NOMO-1 (cell line): ENCODE results near the gene NUDT19.
A peak's percentile ranks its signal among the peaks of the same experiment; 100 is the strongest.
"Not testable (repeated sequence)": the region's sequence is repeated elsewhere in the genome, so short reads cannot be mapped to it uniquely, and the experiment has no call there.

ENCODE experiments used
- DNase-seq, 2 experiments: peaks; one replicate each; lab custom pipeline; 2025; ENCODE audit not compliant: unreplicated experiment in 2 of 2; lab: John Stamatoyannopoulos, UW

NUDT19 gene

GRCh38 chr19:32674931-32675719 lies 16.5 kb upstream of the NUDT19 start, which contains the start of gene ANKRD27:
TSS of gene ANKRD27 (minus strand) at chr19:32675180. CDS start at chr19:32659015, 16,165 bp downstream.
- peak; percentile 96 to 99 for DNase-seq

DNA sequence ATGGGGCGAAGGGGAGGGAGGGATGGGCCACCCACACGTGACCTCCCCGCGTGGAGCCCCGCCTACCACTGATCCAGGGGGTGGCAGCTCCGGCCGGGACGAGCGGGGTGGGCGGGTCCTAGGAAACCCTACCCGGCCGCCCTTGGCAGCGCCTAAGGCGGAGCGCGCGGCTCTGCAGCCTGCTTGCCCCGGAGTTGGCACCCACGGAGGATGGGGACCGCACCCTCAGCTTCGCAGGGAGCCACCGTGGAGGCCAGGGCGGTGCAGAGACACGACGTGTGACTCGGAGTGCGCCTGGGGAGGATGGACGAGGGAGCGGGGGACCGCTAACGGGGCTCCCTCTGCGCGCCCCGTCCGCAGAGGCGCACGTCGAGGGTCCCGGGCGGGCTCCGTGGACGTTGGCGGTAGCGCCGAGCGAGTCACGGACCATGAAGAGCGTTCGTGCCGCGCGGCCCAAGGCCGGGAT lies 15.9 kb upstream of the NUDT19 start, which contains the start of gene RGS9BP:
RGS9BP (plus strand) TSS at position 129 of the 466 bp plus-strand sequence. CDS start 416 bp downstream, outside the sequence.
- DNase-seq = peak; percentile 39 to 58

- no peak for DNase-seq
Measured at GRCh38 chr19:32676186-32676894, 15.3 kb upstream of the NUDT19 start.

GRCh38 chr19:32676895-32677359 lies 14.7 kb upstream of the NUDT19 start:
- no peak for DNase-seq

GRCh38 chr19:32677657-32678056 lies 14.0 kb upstream of the NUDT19 start:
- DNase-seq = no peak

- no peak for DNase-seq
Measured at GRCh38 chr19:32680986-32681385, 10.6 kb upstream of the NUDT19 start.

GRCh38 chr19:32682317-32682716 lies 9.3 kb upstream of the NUDT19 start:
- no peak for DNase-seq

DNA sequence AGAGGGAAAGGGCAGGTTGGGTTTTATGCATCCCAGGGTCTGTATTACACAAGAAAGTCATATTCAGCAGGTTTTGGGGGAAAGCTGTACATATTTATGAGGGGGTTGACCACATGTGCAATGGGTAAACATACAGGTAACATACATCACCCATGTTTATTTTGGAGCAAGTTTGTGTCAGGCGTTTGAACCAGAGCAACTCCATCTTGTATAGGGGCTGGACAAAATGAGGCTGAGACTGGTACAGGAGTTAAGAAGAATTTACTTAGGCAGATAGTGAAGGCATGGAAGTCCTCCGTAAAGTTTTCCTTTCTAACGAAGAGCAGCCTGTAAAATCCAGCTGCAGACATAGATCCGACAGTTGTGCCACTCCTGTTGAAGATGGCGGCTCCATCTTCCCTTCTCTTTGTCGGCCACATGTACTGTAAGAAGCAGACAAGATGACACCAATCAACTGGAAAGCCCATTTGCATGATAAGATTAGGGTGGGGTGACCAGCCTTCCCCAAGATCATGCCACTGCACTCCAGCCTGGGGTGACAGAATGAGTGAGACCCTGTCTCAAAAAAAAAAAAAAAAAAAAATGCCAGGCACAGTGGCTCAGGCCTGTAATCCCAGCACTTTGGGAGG lies 4.7 kb upstream of the NUDT19 start:
- no peak for DNase-seq

DNA sequence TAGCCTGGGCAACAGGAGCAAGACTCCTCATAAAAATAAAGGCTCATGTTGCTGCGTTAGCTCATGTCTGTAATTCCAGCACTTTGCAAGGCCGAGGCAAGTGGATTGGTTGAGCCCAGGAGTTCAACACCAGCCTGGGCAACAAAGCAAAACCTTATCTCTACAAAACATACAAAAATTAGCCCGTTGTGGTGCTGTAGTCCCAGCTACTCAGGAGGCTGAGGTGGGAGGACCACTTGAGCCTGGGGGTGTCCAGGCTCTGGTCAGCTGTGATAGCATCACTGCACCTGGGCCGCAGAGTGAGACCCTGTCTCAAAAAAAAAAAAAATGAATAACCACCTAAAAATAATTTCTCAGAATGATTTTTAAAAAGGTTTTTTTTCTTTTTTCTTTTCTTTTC lies 3.9 kb upstream of the NUDT19 start:
- no peak for DNase-seq

GRCh38 chr19:32688311-32688710 lies 3.3 kb upstream of the NUDT19 start:
- no peak for DNase-seq

DNA sequence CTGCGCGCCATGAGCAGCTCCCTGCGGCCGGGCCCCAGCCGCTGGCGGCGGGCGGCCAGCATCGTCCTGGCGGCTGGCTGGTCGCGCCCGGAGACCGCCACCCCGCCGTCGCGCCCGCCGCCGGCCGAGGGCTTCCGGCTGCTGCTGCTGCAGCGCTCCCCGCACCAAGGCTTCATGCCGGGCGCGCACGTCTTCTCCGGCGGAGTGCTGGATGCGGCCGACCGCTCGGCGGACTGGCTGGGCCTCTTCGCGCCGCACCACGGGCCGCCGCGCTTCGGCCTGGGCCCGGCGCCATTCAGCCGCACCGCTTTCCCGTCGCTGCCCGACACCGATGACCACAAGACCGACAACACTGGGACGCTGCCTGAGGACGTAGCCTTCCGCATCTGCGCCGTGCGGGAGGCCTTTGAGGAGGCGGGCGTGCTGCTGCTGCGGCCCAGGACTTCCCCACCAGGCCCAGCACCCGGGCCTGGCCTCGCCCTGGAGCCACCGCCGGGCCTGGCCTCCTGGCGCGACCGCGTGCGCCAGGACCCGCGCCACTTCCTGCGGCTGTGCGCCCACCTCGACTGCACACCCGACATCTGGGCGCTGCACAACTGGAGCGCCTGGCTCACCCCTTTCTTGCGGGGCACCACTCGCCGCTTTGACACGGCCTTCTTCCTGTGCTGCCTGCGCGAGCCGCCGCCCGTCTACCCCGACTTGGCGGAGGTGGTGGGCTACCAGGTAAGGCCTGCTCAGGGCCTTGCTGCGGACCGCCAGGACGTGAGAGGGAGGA lies 518 bp downstream of the NUDT19 start:
- peak; percentile 52 to 58 for DNase-seq

- peak in 1 of 2 experiments; percentile 36 for DNase-seq
Measured at GRCh38 chr19:32692727-32693061, 1.1 kb downstream of the NUDT19 start.

- DNase-seq = peak; percentile 35 to 79
Measured at GRCh38 chr19:32693151-32694108, 1.8 kb downstream of the NUDT19 start.

GRCh38 chr19:32694316-32694715 lies 2.7 kb downstream of the NUDT19 start:
- not testable (repeated sequence) for DNase-seq

DNA sequence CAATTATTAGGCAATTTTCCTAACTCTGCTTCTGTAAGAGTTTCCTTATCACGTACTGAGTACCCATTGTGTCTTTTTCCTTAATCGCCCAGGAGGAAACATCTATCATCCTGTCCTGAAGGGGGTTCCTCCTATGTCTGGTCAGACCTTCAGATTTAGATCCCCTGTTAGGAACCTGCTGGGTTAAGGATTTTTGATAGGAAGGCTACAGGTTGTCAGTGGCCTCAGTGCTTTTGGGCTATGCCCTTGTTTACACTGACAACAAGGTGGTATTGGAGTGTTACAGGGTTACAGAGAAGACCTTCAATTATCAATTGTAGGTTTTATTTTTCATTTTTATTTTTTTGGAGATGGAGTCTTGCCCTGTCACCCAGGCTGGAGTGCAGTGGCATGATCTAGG lies 3.2 kb downstream of the NUDT19 start:
- DNase-seq = not testable (repeated sequence)

GRCh38 chr19:32695506-32695905 lies 3.9 kb downstream of the NUDT19 start:
- DNase-seq = peak in 1 of 2 experiments; percentile 22

DNA sequence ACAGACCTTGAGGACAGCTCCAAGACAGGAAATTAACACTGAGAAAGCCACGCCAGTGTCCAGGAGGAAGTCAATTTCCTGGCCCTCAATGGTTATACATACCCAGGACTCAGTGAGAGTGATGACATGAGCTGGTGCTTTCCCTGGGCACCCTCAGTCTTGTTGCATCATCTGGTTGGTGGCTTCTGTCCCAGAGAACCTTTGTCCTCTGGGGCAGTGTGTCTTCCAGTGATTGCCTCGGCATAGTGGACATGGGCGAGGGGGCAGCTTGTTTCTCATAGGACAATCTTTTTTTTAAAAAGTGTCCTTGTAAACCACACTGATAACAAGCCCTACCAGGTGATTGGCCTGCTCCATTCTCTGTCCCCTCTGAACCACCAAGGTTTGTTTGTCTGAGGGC lies 5.2 kb downstream of the NUDT19 start:
- DNase-seq = not testable (repeated sequence)

DNA sequence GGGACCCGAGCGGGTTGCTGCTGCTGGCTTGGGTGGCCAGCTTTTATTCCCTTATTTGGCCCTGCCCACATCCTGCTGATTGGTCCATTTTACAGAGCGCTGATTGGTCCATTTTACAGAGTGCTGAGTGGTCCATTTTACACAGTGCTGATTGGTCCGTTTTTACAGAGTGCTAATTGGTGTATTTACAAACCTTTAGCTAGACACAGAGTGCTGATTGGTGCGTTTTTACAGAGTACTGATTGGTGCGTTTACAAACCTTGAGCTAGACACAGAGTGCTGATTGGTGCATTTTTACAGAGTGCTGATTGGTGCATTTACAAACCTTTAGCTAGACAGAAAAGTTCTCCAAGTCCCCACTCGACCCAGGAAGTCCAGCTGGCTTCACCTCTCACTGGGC lies 8.5 kb downstream of the NUDT19 start:
- not testable (repeated sequence) for DNase-seq

- no peak for DNase-seq
Measured at GRCh38 chr19:32702010-32702409, 10.4 kb downstream of the NUDT19 start.
